HTERT RPE-1 (cell line): ENCODE measurements around the gene PCGF1.
"Not testable (repeated sequence)": the region's sequence is repeated elsewhere in the genome, so short reads cannot be mapped to it uniquely, and the experiment has no call there.

ENCODE experiments used
- in situ Hi-C: fragments of 300-500 bp; cut with MboI; formaldehyde crosslinking; loops from 4 replicates; pipeline ENCODE4 v1.14.3; 2020; ENCODE audit warnings: low sequenced_read_pairs

PCGF1 gene

GRCh38 chr2:74499940-74500577 lies 7.4 kb downstream of the PCGF1 start:
- in situ Hi-C loops = no loop called here

- in situ Hi-C loops = no loop called here
Measured at GRCh38 chr2:74499267-74499939, 8.1 kb downstream of the PCGF1 start, which contains the start of gene LBX2. Gene LBX2 (minus strand): TSS chr2:74499603. CDS start chr2:74499537, 66 bp downstream.

GRCh38 chr2:74498500-74499266 lies 8.8 kb downstream of the PCGF1 start:
- in situ Hi-C loops = no loop called here

- in situ Hi-C loops = no loop called here
Measured at GRCh38 chr2:74497777-74498499, 9.6 kb downstream of the PCGF1 start.

- in situ Hi-C loops = no loop called here
Measured at GRCh38 chr2:74496997-74497776, 10.3 kb downstream of the PCGF1 start.

GRCh38 chr2:74495440-74495839 lies 12.1 kb downstream of the PCGF1 start:
- in situ Hi-C loops = no loop called here

- in situ Hi-C loops = no loop called here
Measured at GRCh38 chr2:74493546-74493945, 13.9 kb downstream of the PCGF1 start.

GRCh38 chr2:74491648-74492544 lies 15.6 kb downstream of the PCGF1 start:
- in situ Hi-C loops = no loop called here

- in situ Hi-C loops = no loop called here
Measured at GRCh38 chr2:74489906-74490305, 17.6 kb downstream of the PCGF1 start.

GRCh38 chr2:74488643-74489481 lies 18.6 kb downstream of the PCGF1 start:
- in situ Hi-C loops = no loop called here

- in situ Hi-C loops = no loop called here
Measured at GRCh38 chr2:74486141-74486540, 21.4 kb downstream of the PCGF1 start.

- in situ Hi-C loops = not testable (repeated sequence)
Measured at GRCh38 chr2:74483675-74484164, 23.8 kb downstream of the PCGF1 start.

- in situ Hi-C loops = no loop called here
Measured at GRCh38 chr2:74482801-74483674, 24.5 kb downstream of the PCGF1 start, which contains the start of the genes CCDC142 and TTC31. Gene CCDC142 (minus strand): TSS chr2:74482998. CDS start chr2:74482837, 161 bp downstream. Gene TTC31 (plus strand): TSS chr2:74483081. CDS start chr2:74483096, 15 bp downstream.

- in situ Hi-C loops = no loop called here
Measured at GRCh38 chr2:74481961-74482800, 25.3 kb downstream of the PCGF1 start.

- in situ Hi-C loops = no loop called here
Measured at GRCh38 chr2:74481431-74481830, 26.1 kb downstream of the PCGF1 start.

- in situ Hi-C loops = no loop called here
Measured at GRCh38 chr2:74474899-74475298, 32.6 kb downstream of the PCGF1 start.
